Peyer's patch (tissue), 4 donors: ENCODE results near the gene JOSD2.

ENCODE experiments used
- CTCF ChIP-seq, 6 experiments: fragments of 450-650 bp in 4 of 6; fragments of 200-600 bp in 2 of 6; sonication (generic) in 1 of 6; IDR thresholded peaks; one replicate each; pipeline ENCODE4 v1.5.1; 2017 to 2019; ENCODE audit warnings: antibody characterized with exemption in 6 of 6, mild to moderate bottlenecking in 3 of 6, moderate library complexity in 1 of 6
- POLR2A ChIP-seq, 2 donors: fragments of 450-650 bp; IDR thresholded peaks; one replicate each; pipeline ENCODE4 v1.5.1; 2017; ENCODE audit warnings: antibody characterized with exemption in 2 of 2, mild to moderate bottlenecking in 2 of 2, moderate library complexity in 2 of 2

GRCh38 chr19:50555033-50555432 lies 44.0 kb upstream of the JOSD2 start:
- TF ChIP-seq CTCF (IDR thresholded peaks at IDR 0.05) (no peak), POLR2A (IDR thresholded peaks at IDR 0.05) (no peak)
